ENCODE measurements around the gene CBFA2T3. TPM values are rescaled to one million over a fixed set of nuclear protein-coding genes. Genes with fewer than 3 reads are reported as not detected.
A peak's percentile ranks its signal among the peaks of the same experiment; 100 is the strongest.
"Not testable (repeated sequence)": the region's sequence is repeated elsewhere in the genome, so short reads cannot be mapped to it uniquely, and the experiment has no call there.

CBFA2T3 gene
- total RNA-seq (2014; rRNA removed; shearing (Covaris generic)), result 0.03 TPM in 1 of 2 replicates, not detected in the other

DNA sequence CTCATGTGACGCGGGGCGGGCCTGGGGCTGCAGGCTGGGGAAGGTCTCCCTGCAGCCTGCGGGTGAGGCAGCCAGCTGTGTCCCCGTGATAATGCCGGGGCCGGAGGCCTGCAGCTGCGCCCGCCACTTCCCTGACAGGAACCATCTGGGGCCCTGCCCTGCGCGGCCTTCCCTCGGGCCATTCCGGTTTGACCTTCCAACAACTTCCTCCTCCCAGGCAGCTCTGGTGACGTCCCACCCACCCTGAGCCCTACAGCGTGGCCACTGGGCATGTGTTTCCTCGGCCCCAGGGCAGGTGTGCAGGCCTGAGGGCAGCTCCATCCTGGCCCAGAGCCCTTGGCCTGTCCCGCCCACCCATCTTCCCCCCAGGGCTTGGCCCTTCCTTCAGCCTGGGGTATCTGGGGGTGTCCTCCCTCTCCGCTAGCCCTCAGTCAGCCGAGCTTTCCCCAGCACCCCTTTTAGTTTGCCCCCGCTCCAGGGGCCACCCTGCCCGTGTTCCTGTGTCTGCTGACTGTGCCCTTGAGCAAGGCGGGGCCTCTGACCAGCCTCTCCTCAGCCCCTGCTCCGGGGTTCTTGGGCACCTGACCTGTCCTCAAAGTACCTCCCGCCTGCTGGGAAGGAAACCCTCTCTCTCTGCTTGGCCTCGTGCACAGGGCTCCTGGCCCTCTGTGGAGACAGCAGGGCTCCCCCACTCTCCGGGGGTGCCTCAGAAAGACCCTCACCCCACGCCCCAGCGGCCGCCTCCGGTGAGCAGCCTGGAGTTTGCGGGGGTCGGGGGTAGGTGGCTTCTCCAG lies at the start of gene CBFA2T3:
Gene CBFA2T3 (minus strand): TSS at position 190 of the 794 bp plus-strand sequence. CDS start 400 bp downstream, outside the sequence.
- DNase-seq (ENCODE audit: low spot score), result peak; percentile 34

DNA sequence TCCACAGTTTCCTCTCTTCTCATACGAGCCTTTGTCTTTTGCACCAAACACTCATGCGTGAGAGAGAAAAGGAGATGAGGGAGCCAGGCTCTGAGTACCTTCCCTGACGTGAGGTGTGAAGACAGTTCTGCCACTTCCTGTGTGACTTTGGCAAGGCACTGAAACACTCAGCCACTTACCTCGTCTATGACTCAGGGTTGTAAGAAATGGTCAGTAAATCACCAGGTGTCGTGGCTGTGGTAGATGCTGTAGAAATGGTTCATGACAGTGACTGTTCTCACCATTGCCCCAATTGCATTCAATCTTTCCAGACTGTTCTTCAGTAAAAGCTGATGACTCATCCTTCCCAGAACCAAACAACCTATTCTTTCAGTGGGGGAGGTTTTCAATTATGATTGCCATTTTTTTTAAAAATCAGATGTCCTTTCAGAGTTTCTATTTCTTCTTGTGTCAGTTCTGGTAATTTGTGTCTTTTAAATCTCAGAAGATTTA lies 49.2 kb upstream of the CBFA2T3 start:
- peak; percentile 22 for DNase-seq (ENCODE audit: low spot score)

DNA sequence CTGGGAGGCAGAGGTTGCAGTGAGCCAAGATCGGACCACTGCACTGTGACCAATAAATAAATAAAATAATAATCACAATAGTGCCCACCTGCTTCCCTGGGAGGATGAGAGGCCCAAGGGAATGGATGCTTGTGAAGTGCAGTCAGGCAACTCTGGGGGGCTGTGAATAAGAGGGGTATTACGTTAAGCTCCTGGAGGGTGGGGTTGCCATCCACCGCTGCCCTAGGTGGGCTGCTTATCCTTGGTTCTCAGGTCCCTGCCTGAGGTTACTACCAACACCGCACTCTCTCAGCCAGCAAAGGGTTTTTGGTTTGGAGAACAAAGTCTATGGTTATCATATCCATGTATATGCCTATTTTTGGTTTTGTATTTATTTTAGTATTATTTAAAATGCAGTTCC lies 48.6 kb upstream of the CBFA2T3 start:
- no peak for DNase-seq (ENCODE audit: low spot score)

DNA sequence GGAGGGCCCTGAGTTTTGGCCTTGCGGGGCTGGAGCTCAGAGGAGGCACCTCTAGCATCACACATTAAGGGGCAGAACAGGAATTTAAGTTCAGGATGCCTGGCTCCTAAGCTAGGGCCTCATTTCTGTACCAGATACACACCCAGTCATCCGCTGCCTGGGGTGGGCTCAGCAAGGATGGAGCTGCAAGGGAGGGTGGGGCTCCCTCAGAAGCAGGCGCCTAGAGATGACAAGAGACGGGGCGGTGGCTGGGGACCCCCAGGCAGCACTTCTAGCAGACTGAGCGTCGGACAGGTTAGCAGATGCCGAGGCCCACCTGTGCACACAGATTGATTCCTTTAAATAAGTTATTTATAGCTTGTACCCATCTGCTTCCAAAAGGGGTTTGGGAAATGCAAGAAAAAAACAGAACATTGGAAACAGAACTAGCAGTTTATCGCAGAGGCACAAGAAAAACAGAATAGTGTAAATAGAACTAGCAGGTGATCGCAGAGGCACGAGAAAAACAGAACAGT lies 47.6 kb upstream of the CBFA2T3 start:
- no peak for DNase-seq (ENCODE audit: low spot score)

DNA sequence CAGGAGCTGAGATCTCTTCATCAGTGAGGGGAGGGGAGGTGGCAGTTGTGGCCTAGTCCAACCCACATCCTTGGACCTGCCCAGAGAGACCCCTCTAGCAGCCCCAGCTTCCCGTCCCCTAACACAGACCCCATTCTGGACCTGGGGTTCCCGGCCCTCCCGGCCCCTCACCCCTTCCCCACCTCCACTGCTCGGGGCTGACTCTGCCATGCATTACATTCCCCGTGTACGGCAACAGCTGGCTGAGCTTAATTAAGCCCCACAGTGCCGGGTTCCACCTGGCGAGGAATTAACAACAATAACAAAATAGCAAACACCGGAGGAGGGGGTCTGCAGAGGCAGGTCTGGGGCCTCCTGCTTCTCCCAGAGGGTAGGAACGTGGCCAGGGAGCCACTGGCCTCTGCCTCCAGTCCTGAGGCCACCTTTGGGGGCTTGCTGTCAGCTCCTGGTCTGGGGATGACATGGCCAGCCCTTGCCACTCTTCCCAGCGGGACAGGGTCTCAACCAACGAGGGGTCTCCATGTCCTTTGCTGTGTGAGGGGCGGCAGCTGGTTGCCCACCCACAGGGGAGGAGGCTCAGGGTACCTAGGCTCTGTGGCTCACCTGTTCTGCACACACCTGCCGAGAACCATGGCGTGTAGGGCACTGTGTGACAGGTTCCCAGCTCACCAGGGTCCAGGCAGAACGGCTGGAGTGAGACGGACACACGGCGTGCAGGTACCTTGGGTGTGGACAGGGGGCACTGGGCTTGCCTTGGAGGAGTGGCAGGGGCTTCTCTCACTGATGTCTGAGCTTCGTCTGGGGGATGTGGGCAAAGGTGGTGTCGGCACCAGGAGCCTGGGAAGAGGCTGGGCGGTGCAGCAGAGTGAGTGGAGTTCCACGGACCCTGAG lies 46.9 kb upstream of the CBFA2T3 start:
- no peak for DNase-seq (ENCODE audit: low spot score)

- no peak for DNase-seq (ENCODE audit: low spot score)
Observed at GRCh38 chr16:89023151-89023551, 46.1 kb upstream of the CBFA2T3 start.

DNA sequence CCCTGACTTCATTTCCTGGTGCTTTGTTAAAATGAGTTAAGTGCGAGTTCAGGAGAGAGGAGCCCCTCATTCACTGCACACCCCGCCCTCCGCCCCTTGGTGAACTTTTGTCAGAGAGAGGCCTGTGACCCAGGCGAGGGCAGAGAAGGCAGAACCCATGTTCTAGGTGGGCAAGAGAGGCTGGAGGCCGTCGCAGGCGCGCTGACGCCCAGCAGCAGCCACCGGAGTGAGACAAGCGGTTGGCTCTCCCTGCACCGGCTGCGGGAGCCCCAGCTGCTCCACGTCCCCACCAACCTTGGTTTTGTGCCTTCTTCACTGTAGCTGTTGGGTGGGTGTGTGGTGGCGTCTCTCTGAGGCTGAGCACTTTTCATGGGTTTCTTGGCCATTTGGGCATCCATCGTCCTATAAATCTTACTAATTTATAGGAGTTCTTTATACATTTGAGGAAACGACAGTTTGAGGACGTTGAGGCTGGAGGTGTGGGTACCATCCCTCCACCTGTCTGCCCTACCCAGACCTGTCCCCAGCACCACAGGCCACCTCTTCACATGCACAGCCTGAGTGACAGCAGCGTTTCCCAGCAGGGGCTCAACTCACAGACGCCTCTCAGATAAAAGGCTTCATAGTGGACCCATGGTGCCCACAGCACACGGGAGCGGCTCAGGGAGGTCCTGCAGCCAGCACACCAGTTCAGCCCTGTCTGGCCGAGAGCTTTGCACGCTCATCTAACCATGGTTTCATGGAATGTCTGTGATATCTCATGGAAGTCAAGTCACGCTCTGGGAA lies 45.2 kb upstream of the CBFA2T3 start:
- no peak for DNase-seq (ENCODE audit: low spot score)

GRCh38 chr16:89020925-89021595 lies 44.1 kb upstream of the CBFA2T3 start:
- no peak for DNase-seq (ENCODE audit: low spot score)

- no peak for DNase-seq (ENCODE audit: low spot score)
Observed at GRCh38 chr16:89020068-89020924, 43.3 kb upstream of the CBFA2T3 start.

DNA sequence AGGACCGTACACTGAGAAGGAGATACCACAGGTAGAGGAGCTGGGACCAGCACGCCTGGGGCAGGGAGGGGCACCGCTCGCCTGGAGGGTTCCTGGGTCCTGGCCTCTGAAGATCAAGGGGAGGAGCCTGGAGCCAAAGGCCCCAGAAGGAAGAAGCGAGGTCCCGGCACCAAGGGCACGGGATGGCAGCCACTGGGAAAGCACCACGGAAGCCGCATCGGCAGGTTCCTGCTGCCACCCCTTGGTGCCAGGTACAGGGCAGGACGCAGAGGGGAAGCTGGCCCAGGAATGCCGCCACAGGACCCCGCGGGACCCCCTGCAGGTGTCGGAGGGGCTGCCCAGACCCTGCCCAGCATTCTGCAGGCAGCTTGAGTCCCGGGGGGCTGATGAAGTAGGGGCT lies 42.5 kb upstream of the CBFA2T3 start:
- DNase-seq (ENCODE audit: low spot score), result no peak

- DNase-seq (ENCODE audit: low spot score), result no peak
Observed at GRCh38 chr16:89018282-89019158, 41.5 kb upstream of the CBFA2T3 start.

GRCh38 chr16:89017543-89018281 lies 40.7 kb upstream of the CBFA2T3 start:
- no peak for DNase-seq (ENCODE audit: low spot score)

DNA sequence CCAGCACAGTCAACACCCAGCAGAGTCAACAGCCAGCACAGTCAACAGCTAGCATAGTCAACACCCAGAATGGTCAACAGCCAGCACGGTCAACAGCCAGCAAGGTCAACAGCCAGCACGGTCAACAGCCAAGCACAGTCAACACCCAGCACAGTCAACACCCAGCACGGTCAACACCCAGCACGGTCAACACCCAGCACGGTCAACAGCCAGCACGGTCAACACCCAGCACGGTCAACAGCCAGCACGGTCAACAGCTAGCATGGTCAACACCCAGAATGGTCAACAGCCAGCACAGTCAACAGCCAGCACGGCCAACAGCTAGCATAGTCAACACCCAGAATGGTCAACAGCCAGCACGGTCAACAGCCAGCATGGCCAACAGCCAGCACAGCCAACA lies 39.6 kb upstream of the CBFA2T3 start:
- DNase-seq (ENCODE audit: low spot score), result not testable (repeated sequence)

GRCh38 chr16:89015271-89015859 lies 38.4 kb upstream of the CBFA2T3 start:
- DNase-seq (ENCODE audit: low spot score), result no peak

GRCh38 chr16:89014403-89015230 lies 37.6 kb upstream of the CBFA2T3 start:
- no peak for DNase-seq (ENCODE audit: low spot score)

DNA sequence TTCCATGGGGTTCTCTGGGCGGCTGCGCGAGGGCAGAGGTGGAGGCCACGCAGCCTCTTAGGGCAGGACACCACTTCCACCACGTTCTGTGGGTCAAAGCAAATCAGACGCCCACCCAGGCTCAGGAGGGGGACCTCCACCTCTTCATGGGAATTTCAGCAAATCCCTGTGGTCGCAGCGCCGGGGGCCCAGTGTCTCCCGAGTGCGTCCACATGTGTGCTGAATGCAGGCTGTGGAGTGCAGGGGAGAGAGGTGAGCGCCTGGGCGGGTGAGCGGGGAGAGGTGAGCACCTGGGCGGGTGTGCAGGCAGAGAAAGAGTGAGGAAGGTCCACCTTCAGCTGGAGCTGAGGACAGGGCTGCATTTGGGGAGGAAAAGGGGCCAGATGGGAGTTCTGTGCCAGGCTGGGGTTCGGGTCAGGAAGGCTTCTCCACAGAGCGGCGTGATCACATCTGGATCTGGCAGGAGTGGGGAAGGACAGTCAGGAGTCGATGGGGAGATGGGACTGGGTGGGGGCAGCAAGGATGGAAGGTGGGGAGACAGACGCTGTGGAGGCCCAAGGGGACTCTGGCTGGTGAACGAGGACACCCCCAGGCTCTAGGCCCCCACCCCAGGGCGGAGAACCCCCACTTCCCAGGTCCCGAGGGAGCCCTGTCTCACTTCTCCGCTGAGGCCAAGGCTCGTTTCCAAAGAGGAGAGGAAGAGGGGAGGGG lies 36.8 kb upstream of the CBFA2T3 start:
- no peak for DNase-seq (ENCODE audit: low spot score)

Data from HT-29 (cell line).